HepG2 (cell line): ENCODE results near the gene RARA. TPM values are rescaled to one million over a fixed set of nuclear protein-coding genes. Genes with fewer than 3 reads are reported as not detected.

Experiments used
- ATF7 ChIP-seq, 2 experiments: fragments of 450-650 bp in 1 of 2; sonication (generic) in 1 of 2; formaldehyde crosslinking in 1 of 2; IDR thresholded peaks; 2 replicates each; pipeline versions ENCODE4 v1.4.0 to v1.6.1; 2016 to 2020; ENCODE audit warnings: antibody characterized with exemption in 1 of 2, mild to moderate bottlenecking in 1 of 2, missing genetic modification reagents in 1 of 2
- ETV6 ChIP-seq: sonication (generic); formaldehyde crosslinking; conservative IDR thresholded peaks from 2 replicates; pipeline ENCODE4 v1.4.0; 2020; ENCODE audit warnings: missing genetic modification reagents
- GTF3A ChIP-seq: sonication (generic); formaldehyde crosslinking; conservative IDR thresholded peaks from 2 replicates; pipeline ENCODE4 v1.4.0; 2020; ENCODE audit warnings: mild to moderate bottlenecking, missing genetic modification reagents
- MTERF4 ChIP-seq: sonication (generic); formaldehyde crosslinking; IDR thresholded peaks from 2 replicates; pipeline ENCODE4 v1.8.0; 2023; ENCODE audit warnings: mild to moderate bottlenecking, missing genetic modification reagents
- NR0B2 ChIP-seq: sonication (generic); formaldehyde crosslinking; IDR thresholded peaks from 2 replicates; pipeline ENCODE4 v1.4.0; 2020; ENCODE audit warnings: mild to moderate bottlenecking, missing genetic modification reagents
- NRL ChIP-seq: sonication (generic); formaldehyde crosslinking; IDR thresholded peaks from 2 replicates; pipeline ENCODE4 v1.5.0; 2020; ENCODE audit warnings: missing genetic modification reagents, mild to moderate bottlenecking, moderate library complexity, borderline replicate concordance
- PCBP1 ChIP-seq: fragments of 200-400 bp; formaldehyde crosslinking; IDR thresholded peaks from 2 replicates; pipeline ENCODE4 v1.6.1; 2017; ENCODE audit warnings: mild to moderate bottlenecking, low read depth, low read length, borderline replicate concordance
- PHF20 ChIP-seq: sonication (generic); formaldehyde crosslinking; IDR thresholded peaks from 2 replicates; pipeline ENCODE4 v1.5.0; 2020; ENCODE audit warnings: mild to moderate bottlenecking, missing genetic modification reagents
- POLR2G ChIP-seq: fragments of 200-400 bp; formaldehyde crosslinking; IDR thresholded peaks from 2 replicates; pipeline ENCODE4 v1.6.1; 2018; ENCODE audit warnings: mild to moderate bottlenecking, low read depth, low read length, moderate library complexity
- RFX3 ChIP-seq: IDR thresholded peaks from 2 replicates; pipeline ENCODE4 v1.6.1; 2016; ENCODE audit warnings: missing biosample characterization, missing genetic modification reagents
- TEF ChIP-seq: sonication (generic); formaldehyde crosslinking; IDR thresholded peaks from 2 replicates; pipeline ENCODE4 v1.5.0; 2020; ENCODE audit warnings: missing genetic modification reagents
- ZKSCAN8 ChIP-seq: IDR thresholded peaks from 2 replicates; pipeline ENCODE4 v1.6.1; 2016; ENCODE audit warnings: borderline replicate concordance, missing genetic modification reagents, missing compliant biosample characterization
- ZNF18 ChIP-seq: sonication (generic); formaldehyde crosslinking; IDR thresholded peaks from 2 replicates; pipeline ENCODE4 v1.8.0; 2022; ENCODE audit warnings: mild to moderate bottlenecking, missing genetic modification reagents; ENCODE audit not compliant: insufficient replicate concordance
- ZNF251 ChIP-seq: sonication (generic); formaldehyde crosslinking; IDR thresholded peaks from 2 replicates; pipeline ENCODE4 v1.9.0; 2021; ENCODE audit warnings: mild to moderate bottlenecking, missing genetic modification reagents
- ZNF280B ChIP-seq: sonication (generic); formaldehyde crosslinking; IDR thresholded peaks from 2 replicates; pipeline ENCODE4 v1.5.0; 2020; ENCODE audit warnings: missing genetic modification reagents, mild to moderate bottlenecking, borderline replicate concordance
- ZNF704 ChIP-seq: sonication (generic); formaldehyde crosslinking; IDR thresholded peaks from 2 replicates; pipeline ENCODE4 v1.8.1; 2023; ENCODE audit warnings: mild to moderate bottlenecking, inconsistent platforms, moderate library complexity, missing genetic modification reagents, borderline replicate concordance
- ZNF816 ChIP-seq: sonication (generic); formaldehyde crosslinking; IDR thresholded peaks from 2 replicates; pipeline ENCODE4 v1.8.0; 2022; ENCODE audit warnings: missing genetic modification reagents, mild to moderate bottlenecking, borderline replicate concordance
- ZNF839 ChIP-seq: sonication (generic); formaldehyde crosslinking; IDR thresholded peaks from 2 replicates; pipeline ENCODE4 v1.4.0; 2020; ENCODE audit warnings: missing genetic modification reagents, mild to moderate bottlenecking, borderline replicate concordance
- polyA plus RNA-seq, 8 experiments: library from polyadenylated mRNA; depleted of rRNA in 3 of 8; stranded (reverse) in 7 of 8; unstranded in 1 of 8; fragments of >200 nt; fragmentation: Illumina TruSeq in 4 of 8; extraction: Trizol in 4 of 8; gene quantifications; 2 replicates each; pipeline versions ENCODE4 v1.2.1 to v1.2.3, GENCODE V29; 2011 to 2016; ENCODE audit warnings: low read depth in 4 of 8, missing spikeins in 1 of 8, mixed read lengths in 1 of 8; ENCODE audit not compliant: insufficient read depth in 1 of 8
- total RNA-seq, 5 experiments: library from RNA; depleted of rRNA; stranded (reverse); fragments of >200 nt; fragmentation: Illumina TruSeq; extraction: Trizol; gene quantifications; 2 replicates each; pipeline ENCODE4 v1.2.3, GENCODE V29; 2016; ENCODE audit warnings: low read depth in 1 of 5

The RARA gene
- total and polyA plus RNA-seq, 2 of the 13 experiments (the other 11 are each of a cell fraction or from before 2014, with no cell fraction given): 6.4 to 8.6 TPM

- peak; percentile 46; the same call in 1 of the 2 replicates for TF ChIP-seq ZNF704 (CRISPR knock-in tag)
- peak; percentile 76; the same call in 1 of the 2 replicates for TF ChIP-seq MTERF4 (CRISPR knock-in tag)
- peak; percentile 66; the same call in 1 of the 2 replicates for TF ChIP-seq NRL (CRISPR knock-in tag)
- TF ChIP-seq ZNF839 (CRISPR knock-in tag): peak; percentile 60; the same call in 1 of the 2 replicates
- TF ChIP-seq TEF (CRISPR knock-in tag): no peak
- TF ChIP-seq ZNF251 (CRISPR knock-in tag): 0 out of 2 replicates have a peak, but pooled peaks have one; percentile 40
- TF ChIP-seq ZNF18 (CRISPR knock-in tag): peak; percentile 75
- TF ChIP-seq ATF7 (IDR thresholded peaks at IDR 0.05): no peak
- peak; percentile 13; the same call in 1 of the 2 replicates for TF ChIP-seq ATF7 (CRISPR knock-in tag; IDR thresholded peaks at IDR 0.05)
- TF ChIP-seq ETV6 (CRISPR knock-in tag): peak; percentile 56; the same call in 1 of the 2 replicates
- TF ChIP-seq RFX3 (CRISPR knock-in tag): no peak
- TF ChIP-seq GTF3A (CRISPR knock-in tag): peak; percentile 92
- TF ChIP-seq ZNF816 (CRISPR knock-in tag): no peak; the same call in 1 of the 2 replicates
- 0 out of 2 replicates have a peak, but pooled peaks have one; percentile 63 for TF ChIP-seq POLR2G
- peak; percentile 68; the same call in 1 of the 2 replicates for TF ChIP-seq PCBP1
- peak; percentile 69 for TF ChIP-seq NR0B2 (CRISPR knock-in tag)
- TF ChIP-seq PHF20 (CRISPR knock-in tag): peak; percentile 49; the same call in 1 of the 2 replicates
- TF ChIP-seq ZKSCAN8 (CRISPR knock-in tag): 0 out of 2 replicates have a peak, but pooled peaks have one; percentile 29
- TF ChIP-seq ZNF280B (CRISPR knock-in tag): peak; percentile 71; the same call in 1 of the 2 replicates
Measured at GRCh38 chr17:40345161-40345993, 36.4 kb downstream of the RARA start (continued).
